Testis (tissue), 2 donors: ENCODE measurements around the gene MRPL44.

Experiments used
- CTCF ChIP-seq, 3 experiments: fragments of 450-650 bp in 2 of 3; fragments of 200-600 bp in 1 of 3; sonication (generic) in 1 of 3; IDR thresholded peaks; one replicate each; pipeline ENCODE4 v1.5.1; 2016 to 2019; ENCODE audit warnings: antibody characterized with exemption in 3 of 3, mild to moderate bottlenecking in 2 of 3, moderate library complexity in 1 of 3
- POLR2A ChIP-seq: fragments of 450-650 bp; IDR thresholded peaks from one replicate; pipeline ENCODE4 v1.6.1; 2017; ENCODE audit warnings: antibody characterized with exemption, mild to moderate bottlenecking, moderate library complexity

GRCh38 chr2:223995569-223995968 lies 38.3 kb downstream of the MRPL44 start:
- TF ChIP-seq CTCF (IDR thresholded peaks at IDR 0.05) = no peak
- no peak for TF ChIP-seq POLR2A
